Erythroblast (primary cell): ENCODE results near the gene GOLPH3.

Experiments
- GATA1 ChIP-seq: IDR thresholded peaks from 2 replicates; pipeline ENCODE4 v1.6.1; 2011; ENCODE audit warnings: low read depth, mild to moderate bottlenecking, control low read depth, low read length, moderate library complexity
- POLR2A ChIP-seq: IDR thresholded peaks from 2 replicates; pipeline ENCODE4 v1.6.1; 2011; ENCODE audit warnings: mild to moderate bottlenecking, low read length

GRCh38 chr5:32138839-32139493 is 35.2 kb downstream of the GOLPH3 start:
- no peak for TF ChIP-seq POLR2A
- no peak for TF ChIP-seq GATA1
